ENCODE results near the gene CHD2. TPM values are rescaled to one million over a fixed set of nuclear protein-coding genes. Genes with fewer than 3 reads are reported as not detected.

Gene CHD2
- total and polyA plus RNA-seq, 7 donors = 16.0 to 108 (median 75.9) TPM

DNA sequence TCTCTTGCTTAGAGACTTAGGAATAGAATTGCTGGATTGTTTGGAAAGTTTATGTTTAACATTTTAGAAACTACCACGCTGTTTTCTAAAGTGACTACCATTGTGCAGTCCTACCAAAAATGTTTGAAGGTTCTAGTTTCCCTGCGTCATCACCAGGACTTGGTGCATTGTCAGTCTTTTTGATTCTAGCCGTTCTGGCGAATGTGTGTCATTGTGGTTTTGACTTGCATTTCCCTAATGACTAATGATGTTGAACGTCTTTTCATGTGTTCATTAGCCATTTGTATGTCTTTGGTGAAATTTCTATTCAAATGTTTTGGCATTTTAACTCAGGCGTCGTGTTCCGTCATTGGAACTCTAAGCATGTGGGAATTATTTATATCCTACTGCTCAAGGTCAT is 58.0 kb downstream of the CHD2 start:
- no peak for DNase-seq
- TF ChIP-seq POLR2AphosphoS5 (IDR thresholded peaks at IDR 0.05) (no peak), EP300 (IDR thresholded peaks at IDR 0.05) (no peak), POLR2A (IDR thresholded peaks at IDR 0.05) (no peak)
- TF ChIP-seq, protein P1, sequence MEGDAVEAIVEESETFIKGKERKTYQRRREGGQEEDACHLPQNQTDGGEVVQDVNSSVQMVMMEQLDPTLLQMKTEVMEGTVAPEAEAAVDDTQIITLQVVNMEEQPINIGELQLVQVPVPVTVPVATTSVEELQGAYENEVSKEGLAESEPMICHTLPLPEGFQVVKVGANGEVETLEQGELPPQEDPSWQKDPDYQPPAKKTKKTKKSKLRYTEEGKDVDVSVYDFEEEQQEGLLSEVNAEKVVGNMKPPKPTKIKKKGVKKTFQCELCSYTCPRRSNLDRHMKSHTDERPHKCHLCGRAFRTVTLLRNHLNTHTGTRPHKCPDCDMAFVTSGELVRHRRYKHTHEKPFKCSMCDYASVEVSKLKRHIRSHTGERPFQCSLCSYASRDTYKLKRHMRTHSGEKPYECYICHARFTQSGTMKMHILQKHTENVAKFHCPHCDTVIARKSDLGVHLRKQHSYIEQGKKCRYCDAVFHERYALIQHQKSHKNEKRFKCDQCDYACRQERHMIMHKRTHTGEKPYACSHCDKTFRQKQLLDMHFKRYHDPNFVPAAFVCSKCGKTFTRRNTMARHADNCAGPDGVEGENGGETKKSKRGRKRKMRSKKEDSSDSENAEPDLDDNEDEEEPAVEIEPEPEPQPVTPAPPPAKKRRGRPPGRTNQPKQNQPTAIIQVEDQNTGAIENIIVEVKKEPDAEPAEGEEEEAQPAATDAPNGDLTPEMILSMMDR (IDR thresholded peaks at IDR 0.05) = no peak
- no peaks in the 10 kb centered on the region for H3K9me3 ChIP-seq
- H3K27ac ChIP-seq = peak overlapping the region in 2 of 4 donors; percentile 8 to 28
- peaks cover 0 to 86% (median 39%) of the 10 kb centered on the region in 4 donors for H3K36me3 ChIP-seq
- H3K4me3 ChIP-seq = no peak overlapping the region
- peaks cover 0 to 10% (median 0%) of the 10 kb centered on the region in 4 donors for H3K4me1 ChIP-seq
- H3K27me3 ChIP-seq = no peaks in the 10 kb centered on the region
- WGBS, 2 donors = 78 to 87% methylated on average over 8 of the region's 8 CpGs
- intact Hi-C loops (cut with DNase I) = no loop called here

DNA sequence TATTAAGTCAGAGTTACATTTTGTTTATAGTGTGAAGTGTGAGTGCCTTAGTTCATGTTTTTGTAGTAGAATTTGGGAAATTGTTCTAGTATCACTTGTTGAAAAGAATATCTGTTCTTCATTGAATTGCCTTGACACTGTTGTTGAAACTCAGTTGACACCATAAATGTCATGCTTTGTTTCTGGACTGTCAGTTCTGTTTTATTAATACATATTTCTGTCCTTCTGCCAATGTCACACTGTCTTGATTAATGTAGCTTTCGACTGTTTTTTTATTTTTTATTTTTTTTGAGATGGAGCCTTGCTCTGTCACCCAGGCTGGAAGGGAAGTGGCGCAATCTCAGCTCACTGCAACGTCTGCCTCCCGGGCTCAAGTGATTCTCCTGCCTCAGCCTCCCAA is 59.1 kb downstream of the CHD2 start:
- no peak overlapping the region for H3K4me3 ChIP-seq
- intact Hi-C loops (cut with DNase I) = no loop called here
- peak in 3 of 4 donors; percentile 8 to 66 (median 66) for TF ChIP-seq POLR2AphosphoS5 (IDR thresholded peaks at IDR 0.05)
- TF ChIP-seq, protein P1 (IDR thresholded peaks at IDR 0.05) = no peak
- DNase-seq = no peak
- 89 to 94% methylated on average over 4 of the region's 4 CpGs for WGBS, 2 donors
- peak overlapping the region in 1 of 4 donors; percentile 12 for H3K27ac ChIP-seq
- H3K36me3 ChIP-seq = peaks cover under 1 to 86% (median 34%) of the 10 kb centered on the region in 4 donors
- no peaks in the 10 kb centered on the region for H3K27me3 ChIP-seq
- H3K4me1 ChIP-seq = peaks cover 0 to 10% (median 0%) of the 10 kb centered on the region in 4 donors
- H3K9me3 ChIP-seq = no peaks in the 10 kb centered on the region

DNA sequence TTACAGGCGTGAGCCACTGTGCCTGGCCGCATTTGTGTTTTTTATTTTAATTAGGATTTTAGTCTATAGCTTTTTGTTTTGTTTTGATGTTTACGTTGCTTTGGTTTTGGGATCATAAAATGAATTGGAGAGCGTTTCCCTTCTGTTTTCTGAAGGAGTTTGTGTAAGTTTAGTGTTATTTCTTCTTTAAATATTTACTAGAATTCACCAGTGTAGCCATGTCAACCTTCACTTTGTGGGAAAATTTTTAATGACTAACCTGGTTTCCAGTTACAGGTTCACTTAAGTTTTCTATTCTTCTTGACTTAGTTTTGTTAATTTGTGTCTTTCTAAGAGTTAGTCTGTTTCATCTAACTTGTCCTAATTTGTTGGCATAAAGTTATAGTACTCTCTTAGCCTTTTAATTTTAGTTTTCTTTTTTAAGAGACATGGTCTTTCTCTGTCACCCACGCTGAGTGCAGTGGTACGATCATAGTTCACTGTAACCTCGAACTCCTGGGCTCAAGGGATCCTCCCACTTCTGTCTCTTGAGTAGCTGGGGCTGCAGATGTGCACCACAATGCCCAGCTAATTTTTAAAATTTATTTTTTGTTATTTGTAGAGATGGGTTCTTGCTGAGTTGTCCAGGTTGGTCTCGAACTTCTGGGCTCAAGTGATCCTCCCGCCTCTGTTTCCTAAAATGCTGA is 61.0 kb downstream of the CHD2 start:
- DNase-seq = no peak
- 79 to 87% methylated on average over 9 of the region's 9 CpGs for WGBS, 2 donors
- TF ChIP-seq POLR2A (IDR thresholded peaks at IDR 0.05) (no peak), EP300 (IDR thresholded peaks at IDR 0.05) (no peak), POLR2AphosphoS5 (IDR thresholded peaks at IDR 0.05) (no peak)
- TF ChIP-seq, protein P1 (IDR thresholded peaks at IDR 0.05) = no peak
- intact Hi-C loops (cut with DNase I) = loop anchor here (5.0 kb wide), 1 partner anchor 34 kb away; no protein-coding TSS in a partner anchor
- no peak overlapping the region for H3K4me3 ChIP-seq
- H3K36me3 ChIP-seq = peaks cover 5 to 72% (median 20%) of the 10 kb centered on the region in 4 donors
- H3K9me3 ChIP-seq = no peaks in the 10 kb centered on the region
- H3K4me1 ChIP-seq = peaks cover 0 to 10% (median 0%) of the 10 kb centered on the region in 4 donors
- no peaks in the 10 kb centered on the region for H3K27me3 ChIP-seq
- no peak overlapping the region for H3K27ac ChIP-seq

DNA sequence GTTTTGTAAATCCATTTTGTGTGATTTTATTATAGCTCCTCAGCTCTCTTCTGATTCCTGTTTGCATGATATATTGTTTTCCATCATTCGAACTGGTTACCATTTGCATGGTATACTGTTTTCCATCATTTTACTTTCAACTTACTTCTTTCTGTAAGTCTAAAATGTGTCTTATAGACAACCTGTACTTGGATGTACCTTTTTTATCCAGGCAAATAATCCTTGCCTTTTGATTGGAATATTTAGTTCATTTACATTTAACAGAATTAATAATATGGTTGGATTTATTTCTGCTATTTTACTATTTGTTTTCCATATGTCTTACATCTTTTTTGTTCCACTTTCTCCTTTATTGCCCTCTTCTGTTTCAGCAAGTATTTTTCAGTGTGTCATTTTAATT is 62.8 kb downstream of the CHD2 start:
- Histone ChIP-seq H3K4me3 (no peak overlapping the region), H3K4me1 (peaks cover 0 to 10% (median 0%) of the 10 kb centered on the region in 4 donors), H3K36me3 (peaks cover 5 to 71% (median 17%) of the 10 kb centered on the region in 4 donors), H3K27ac (no peak overlapping the region), H3K27me3 (no peaks in the 10 kb centered on the region), H3K9me3 (no peaks in the 10 kb centered on the region)
- intact Hi-C loops (cut with DNase I) = loop anchor here (5.0 kb wide), 1 partner anchor 36 kb away; no protein-coding TSS in a partner anchor
- 97 to 100% methylated on average over 1 of the region's 1 CpG for WGBS, 2 donors
- no peak for DNase-seq
- TF ChIP-seq, protein P1 (IDR thresholded peaks at IDR 0.05) = no peak
- no peak for TF ChIP-seq POLR2AphosphoS5 (IDR thresholded peaks at IDR 0.05)
- no peak for TF ChIP-seq EP300 (IDR thresholded peaks at IDR 0.05)
- TF ChIP-seq POLR2A (IDR thresholded peaks at IDR 0.05) = no peak

All from sigmoid colon (tissue), 7 donors.